GM08714 (cell line): Measurements from ENCODE around the gene RPS6KA4.

Source experiments
- H3K4me3 ChIP-seq: fragments of 200-500 bp; sonication (Bioruptor generic); 2 replicates; pipeline ENCODE4 v1.5.1; 2014; ENCODE audit warnings: mild to moderate bottlenecking, low read length, inconsistent platforms
- ZNF274 ChIP-seq: IDR thresholded peaks from 2 replicates; pipeline ENCODE4 v1.6.1; 2012; ENCODE audit warnings: mild to moderate bottlenecking, low read depth, low read length

The RPS6KA4 gene

GRCh38 chr11:64348383-64349024 is 10.5 kb upstream of the RPS6KA4 start:
- no peak for TF ChIP-seq ZNF274
- H3K4me3 ChIP-seq = no peak overlapping the region

GRCh38 chr11:64349025-64349387 is 10.0 kb upstream of the RPS6KA4 start:
- TF ChIP-seq ZNF274 = no peak
- H3K4me3 ChIP-seq = no peak overlapping the region

- TF ChIP-seq ZNF274 = no peak
- no peak overlapping the region for H3K4me3 ChIP-seq
Measured at GRCh38 chr11:64349404-64349803, 9.6 kb upstream of the RPS6KA4 start.

GRCh38 chr11:64351136-64351631 is 7.8 kb upstream of the RPS6KA4 start:
- TF ChIP-seq ZNF274 = no peak
- H3K4me3 ChIP-seq = no peak overlapping the region

- no peak for TF ChIP-seq ZNF274
- H3K4me3 ChIP-seq = no peak overlapping the region
Measured at GRCh38 chr11:64352099-64352994, 6.6 kb upstream of the RPS6KA4 start.

GRCh38 chr11:64352995-64353714 is 5.8 kb upstream of the RPS6KA4 start:
- no peak overlapping the region for H3K4me3 ChIP-seq
- no peak for TF ChIP-seq ZNF274

- no peak overlapping the region for H3K4me3 ChIP-seq
- no peak for TF ChIP-seq ZNF274
Measured at GRCh38 chr11:64353715-64354506, 5.1 kb upstream of the RPS6KA4 start.

GRCh38 chr11:64355078-64355940 is 3.7 kb upstream of the RPS6KA4 start:
- no peak overlapping the region for H3K4me3 ChIP-seq
- TF ChIP-seq ZNF274 = no peak

GRCh38 chr11:64356498-64357411 is 2.2 kb upstream of the RPS6KA4 start:
- H3K4me3 ChIP-seq = no peak overlapping the region
- TF ChIP-seq ZNF274 = no peak

- no peak overlapping the region for H3K4me3 ChIP-seq
- no peak for TF ChIP-seq ZNF274
Measured at GRCh38 chr11:64357446-64357845, 1.5 kb upstream of the RPS6KA4 start.

- H3K4me3 ChIP-seq = no peak overlapping the region
- TF ChIP-seq ZNF274 = no peak
Measured at GRCh38 chr11:64357904-64358535, 942 bp upstream of the RPS6KA4 start.
